Erythroblast (primary cell): ENCODE measurements around the gene RASSF3.
A peak's percentile ranks its signal among the peaks of the same experiment; 100 is the strongest.

Source experiments
- DNase-seq, 2 experiments: peaks; one replicate each; lab custom pipeline; 2025; lab: John Stamatoyannopoulos, UW
- GATA1 ChIP-seq: IDR thresholded peaks from 2 replicates; pipeline ENCODE4 v1.6.1; 2011; ENCODE audit warnings: low read depth, mild to moderate bottlenecking, control low read depth, low read length, moderate library complexity
- POLR2A ChIP-seq: IDR thresholded peaks from 2 replicates; pipeline ENCODE4 v1.6.1; 2011; ENCODE audit warnings: mild to moderate bottlenecking, low read length

RASSF3 gene

DNA sequence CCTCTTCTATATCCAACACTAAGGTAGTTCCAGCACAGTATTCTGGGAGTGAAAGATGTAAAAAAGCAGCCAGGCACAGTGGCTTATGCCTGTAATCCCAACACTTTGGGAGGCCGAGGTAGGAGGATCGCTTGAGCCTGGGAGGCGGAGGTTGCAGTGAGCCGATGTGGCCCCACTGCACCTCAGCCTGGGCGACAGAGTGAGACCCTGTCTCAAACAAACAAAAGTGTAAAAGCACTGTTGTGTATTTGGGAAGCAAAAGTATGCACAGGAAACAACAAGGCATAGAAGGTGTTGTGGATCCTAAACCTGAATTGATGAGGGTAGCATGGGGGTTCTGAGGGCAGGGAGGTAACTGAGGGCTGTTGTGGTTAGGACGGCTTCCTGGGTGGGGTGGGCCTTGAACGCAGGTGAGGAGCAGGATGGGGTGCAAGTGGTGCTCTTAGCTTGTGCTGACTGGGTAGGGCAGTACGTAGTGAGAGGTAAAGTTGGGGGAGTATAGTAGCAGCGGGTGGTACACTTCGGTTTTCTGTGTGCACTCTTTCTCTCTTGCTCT lies 64.2 kb downstream of the RASSF3 start:
- TF ChIP-seq GATA1 (no peak), POLR2A (no peak)
- DNase-seq, result no peak

DNA sequence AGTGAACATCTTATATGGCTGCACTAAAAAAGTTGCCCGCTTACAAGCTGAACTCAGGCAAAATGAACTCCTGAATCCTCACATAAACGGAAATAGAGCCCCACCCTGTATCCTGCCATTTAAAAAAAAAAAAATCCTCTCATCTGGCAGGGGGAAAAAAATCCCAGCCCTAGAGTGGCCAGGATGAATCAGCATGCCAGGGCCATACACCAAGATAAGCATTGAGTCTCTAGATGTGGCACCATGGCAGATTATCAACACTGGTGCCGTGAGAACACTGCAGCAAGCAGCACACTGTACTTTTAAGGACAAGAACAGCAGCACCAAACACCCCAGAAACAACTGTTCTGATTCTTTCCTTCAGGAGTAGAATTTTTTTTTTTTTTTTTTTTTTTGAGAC lies 65.5 kb downstream of the RASSF3 start:
- no peak for DNase-seq

DNA sequence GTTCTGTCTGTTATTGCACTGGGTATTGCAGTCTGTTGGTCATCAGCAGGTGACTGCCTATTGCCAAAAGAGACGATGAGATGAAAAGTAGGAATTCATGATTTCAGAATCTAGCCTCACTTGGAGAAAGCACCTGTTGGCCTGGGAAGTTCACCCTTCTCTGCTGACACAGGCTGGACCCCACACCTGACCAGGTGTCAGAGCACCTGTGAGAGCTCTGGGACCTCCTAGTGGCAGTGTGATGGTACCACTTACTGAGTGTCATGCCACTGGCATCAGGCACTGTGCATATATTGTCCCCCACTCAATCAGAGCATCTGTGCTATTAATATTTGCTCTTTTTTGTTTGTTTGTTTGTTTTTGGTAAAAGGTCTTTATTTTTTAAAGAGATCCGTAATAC lies 68.0 kb downstream of the RASSF3 start:
- no peak for TF ChIP-seq POLR2A
- no peak for TF ChIP-seq GATA1
- DNase-seq, result no peak

More for the DNA sequence above, 65.5 kb downstream of the RASSF3 start:
- TF ChIP-seq GATA1 (no peak), POLR2A (no peak)

DNA sequence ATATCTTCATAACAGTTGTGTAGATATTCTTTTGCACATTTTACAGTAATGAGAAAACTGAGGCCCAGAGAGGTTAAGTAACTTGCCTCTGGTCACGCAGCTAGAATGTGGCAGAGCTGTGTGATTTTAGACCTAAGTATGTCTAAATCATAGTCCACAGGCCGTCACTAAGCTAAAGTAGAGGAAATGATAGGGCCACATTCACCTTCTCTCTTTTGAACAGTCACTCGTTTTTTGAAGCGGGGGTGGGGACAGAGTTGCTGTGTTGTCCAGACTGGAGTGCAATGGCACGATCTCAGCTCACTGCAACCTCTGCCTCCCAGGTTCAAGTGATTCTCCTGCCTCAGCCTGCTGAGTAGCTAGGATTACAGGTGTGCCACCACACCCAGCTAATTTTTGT lies 68.5 kb downstream of the RASSF3 start:
- DNase-seq, result no peak
- TF ChIP-seq POLR2A (no peak), GATA1 (no peak)

DNA sequence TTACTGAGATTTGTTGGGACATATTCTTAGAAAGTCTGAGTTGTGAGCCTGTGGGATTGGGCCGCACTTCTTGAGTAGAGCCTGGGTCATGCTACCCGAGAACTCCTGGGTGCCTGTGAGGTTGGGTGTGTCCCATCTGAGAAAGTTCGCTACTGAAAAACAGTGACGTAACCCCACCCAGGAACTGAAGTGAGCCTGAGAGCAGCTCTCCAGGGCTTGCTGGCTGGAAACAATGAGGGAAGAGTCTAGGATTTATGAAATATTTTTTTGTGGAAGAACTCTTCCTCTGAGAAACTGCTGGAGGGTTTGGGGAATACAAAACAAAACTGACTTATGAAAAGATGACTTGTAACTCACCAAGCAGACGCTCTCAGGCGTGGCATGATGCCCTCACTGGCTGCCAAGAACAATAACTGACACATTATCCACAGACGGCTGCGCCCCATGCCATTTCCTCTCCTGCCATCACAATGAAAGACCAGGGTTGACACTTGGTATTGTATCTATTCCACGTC lies 69.2 kb downstream of the RASSF3 start:
- TF ChIP-seq POLR2A (no peak), GATA1 (no peak)
- DNase-seq, result peak in 1 of 2 experiments; percentile 27

DNA sequence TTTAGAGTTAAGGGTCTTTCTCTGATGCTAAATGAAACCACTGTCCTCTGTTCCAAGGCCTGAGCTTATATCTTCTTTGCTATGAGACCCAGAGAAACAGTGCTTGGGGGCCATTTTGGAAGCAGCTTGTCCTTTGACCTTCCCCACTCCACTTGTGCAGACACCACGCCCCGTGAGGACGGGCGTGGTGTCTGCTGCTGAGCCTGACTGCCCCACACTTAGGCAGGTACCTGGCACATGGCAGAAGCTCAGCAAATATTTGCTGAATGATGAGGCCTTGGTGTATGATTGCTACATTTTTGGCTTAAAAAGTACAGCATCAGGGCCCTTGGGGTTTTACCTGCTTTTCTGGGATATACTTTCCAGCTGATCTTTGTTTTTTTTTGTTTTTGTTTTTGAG lies 69.9 kb downstream of the RASSF3 start:
- TF ChIP-seq POLR2A (no peak), GATA1 (no peak)
- DNase-seq, result no peak

DNA sequence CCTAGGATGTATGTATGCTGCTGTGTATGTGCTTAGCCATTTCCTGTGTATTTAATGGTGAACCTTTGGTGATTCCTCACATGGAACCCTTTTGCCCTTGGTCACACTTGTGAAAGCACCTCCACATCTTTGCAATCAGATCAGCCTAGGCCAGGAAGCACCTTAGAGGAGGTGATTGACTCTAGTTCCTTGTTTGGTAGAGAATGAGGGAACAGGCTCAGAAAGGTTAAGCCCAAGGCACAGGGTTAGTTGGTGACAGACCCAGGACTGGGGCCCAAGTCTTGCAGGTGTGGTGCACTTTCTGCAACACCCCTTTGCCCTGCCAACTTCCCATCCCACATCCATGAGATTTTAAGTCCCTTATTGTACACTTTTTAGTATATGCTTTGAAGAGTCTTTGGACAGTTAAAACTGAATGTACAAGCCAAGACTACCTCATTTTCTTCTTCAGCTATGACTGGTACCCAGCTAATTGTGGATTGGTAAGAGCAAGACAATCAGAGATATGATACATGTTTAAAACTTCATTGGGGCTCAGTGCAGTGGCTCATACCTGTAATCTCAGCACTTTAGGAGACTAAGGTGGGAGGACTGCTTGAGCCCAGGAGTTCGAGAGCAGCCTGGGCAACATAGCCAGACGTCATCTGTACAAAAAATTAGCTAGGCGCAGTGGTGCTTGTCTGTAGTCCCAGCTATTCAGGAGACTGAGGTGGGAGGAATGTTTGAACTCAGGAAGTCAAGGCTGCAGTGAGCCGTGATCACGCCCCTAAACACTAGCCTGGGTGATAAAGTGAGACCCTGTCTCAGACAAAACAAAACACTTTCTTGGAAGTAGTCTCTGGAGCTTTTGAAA lies 71.1 kb downstream of the RASSF3 start:
- DNase-seq, result no peak
- TF ChIP-seq POLR2A (no peak), GATA1 (no peak)

DNA sequence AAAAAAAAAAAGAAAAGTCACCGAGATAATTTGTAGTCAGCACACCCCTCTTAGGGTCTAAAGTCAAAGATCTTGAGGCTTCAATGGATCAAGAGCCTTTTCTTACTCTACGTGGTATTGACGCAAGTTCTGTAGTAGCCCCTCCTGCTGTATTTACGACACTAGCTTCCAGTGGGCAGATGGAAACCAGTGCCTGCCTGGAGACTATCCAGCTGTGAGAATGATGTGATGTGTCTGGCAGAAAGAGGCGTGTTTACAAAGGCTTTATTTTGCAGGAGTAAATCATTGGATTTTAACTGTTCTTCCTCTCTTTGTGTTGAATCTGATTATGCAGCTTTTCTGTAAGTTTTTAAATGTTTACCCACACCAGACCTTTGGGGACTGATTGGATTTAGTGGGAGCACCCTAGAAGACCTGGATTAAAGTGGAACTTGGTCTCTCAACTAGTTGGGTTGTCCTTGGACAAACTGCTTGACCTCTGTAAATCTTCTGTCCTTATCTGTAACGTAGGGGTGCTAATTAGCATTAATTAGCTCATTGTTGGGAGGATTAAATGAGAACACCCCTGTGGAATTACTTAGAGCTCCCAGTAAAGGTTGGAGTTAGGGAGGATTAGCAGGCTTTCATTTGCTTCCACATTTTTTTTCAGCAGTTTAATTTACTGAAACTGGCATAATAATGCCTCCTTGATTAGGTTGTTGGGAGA lies 72.4 kb downstream of the RASSF3 start:
- no peak for DNase-seq
- TF ChIP-seq POLR2A (no peak), GATA1 (no peak)

DNA sequence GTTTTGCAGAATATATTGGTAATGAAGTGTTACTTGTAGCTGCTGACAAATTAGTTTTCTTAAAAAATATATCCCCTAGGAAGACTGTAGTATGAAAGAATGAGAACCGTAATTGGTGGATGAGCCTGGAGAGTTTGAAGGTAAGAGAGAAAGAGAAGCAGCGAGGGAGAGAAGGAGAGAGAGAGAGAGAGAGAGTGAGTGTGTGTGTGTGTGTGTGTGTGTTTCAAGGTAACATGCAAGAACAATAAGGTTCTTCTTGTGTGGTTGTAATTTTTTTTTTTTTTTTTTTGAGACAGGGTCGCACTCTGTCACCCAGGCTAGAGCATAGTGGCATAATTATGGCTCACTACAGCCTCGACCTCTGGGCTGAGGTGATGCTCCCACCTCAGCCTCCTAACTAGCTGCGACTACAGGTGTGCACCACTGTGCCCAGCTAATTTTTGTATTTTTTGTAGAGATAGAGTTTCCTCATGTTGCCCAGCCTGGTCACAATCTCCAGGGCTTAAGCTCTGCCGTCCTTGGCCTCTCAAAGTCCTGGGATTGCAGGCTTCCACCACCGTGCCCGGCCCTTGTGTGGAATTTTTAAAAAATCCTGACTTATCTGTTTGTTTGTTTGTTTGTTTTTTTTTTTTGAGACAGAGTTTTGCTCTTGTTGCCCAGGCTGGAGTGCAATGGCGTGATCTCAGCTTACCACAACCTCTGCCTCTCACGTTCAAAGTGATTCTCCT lies 73.7 kb downstream of the RASSF3 start:
- DNase-seq, result no peak

DNA sequence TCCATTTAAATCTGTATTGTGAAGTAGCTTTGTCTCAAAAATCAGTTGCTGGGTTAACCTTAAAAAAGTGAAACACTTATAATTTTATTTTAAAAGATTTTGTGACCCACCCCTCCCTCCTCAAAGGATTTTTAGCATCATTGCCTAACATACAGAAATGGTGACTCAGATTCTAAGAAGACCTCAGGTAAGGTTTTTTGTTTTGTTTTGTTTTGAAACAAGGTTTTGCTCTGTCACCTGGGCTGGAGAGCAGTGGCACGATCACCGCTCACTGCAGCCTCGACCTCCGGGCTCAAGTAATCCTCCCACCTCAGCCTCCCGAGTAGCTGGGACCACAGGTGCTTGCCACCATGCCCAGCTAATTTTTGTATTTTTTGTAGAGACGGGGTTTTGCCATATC lies 74.8 kb downstream of the RASSF3 start:
- TF ChIP-seq POLR2A, result no peak
- no peak for TF ChIP-seq GATA1
- no peak for DNase-seq

More for the DNA sequence above, 73.7 kb downstream of the RASSF3 start:
- TF ChIP-seq POLR2A (no peak), GATA1 (no peak)

DNA sequence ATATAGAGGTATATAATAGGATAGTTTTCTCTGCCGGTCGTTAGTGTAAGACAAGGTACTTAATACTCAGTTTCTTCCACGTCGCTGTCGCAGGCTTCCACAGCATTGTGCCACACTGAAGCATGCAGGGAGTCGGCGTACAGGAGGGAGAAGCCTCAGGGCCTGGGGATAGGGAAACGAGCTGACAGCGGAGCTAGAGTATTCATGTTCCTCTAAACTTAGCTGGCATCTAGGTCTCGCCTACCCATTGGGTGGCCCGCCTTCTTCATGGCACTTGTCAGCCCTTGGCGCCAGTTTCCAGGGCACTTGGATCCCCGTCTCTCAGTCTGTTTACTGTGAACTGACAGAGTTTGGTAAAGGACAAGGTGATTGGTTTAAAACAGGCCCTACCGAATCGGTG lies 75.3 kb downstream of the RASSF3 start:
- no peak for DNase-seq

DNA sequence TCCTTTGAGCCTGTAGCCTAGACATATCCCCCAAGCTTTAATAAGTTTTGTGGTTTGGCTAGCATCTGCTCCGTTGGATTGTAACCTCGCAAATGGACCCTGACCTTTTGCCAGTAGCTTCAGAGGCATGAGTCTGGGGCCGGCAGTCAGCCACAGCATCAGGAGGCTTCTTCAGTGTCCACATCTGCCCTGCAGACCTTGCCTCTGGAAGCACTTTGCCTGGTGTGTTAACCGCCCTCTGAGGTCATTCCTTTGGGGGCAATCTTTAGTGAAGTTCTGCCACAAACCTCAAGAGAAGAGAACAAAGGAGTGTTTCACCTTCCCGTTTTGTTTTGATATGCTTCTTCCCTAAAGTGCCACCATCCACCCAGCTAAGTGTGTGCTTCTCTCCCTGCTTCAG lies 77.5 kb downstream of the RASSF3 start:
- no peak for DNase-seq
- no peak for TF ChIP-seq GATA1

More for the DNA sequence above, 75.3 kb downstream of the RASSF3 start:
- no peak for TF ChIP-seq POLR2A
- TF ChIP-seq GATA1, result no peak

DNA sequence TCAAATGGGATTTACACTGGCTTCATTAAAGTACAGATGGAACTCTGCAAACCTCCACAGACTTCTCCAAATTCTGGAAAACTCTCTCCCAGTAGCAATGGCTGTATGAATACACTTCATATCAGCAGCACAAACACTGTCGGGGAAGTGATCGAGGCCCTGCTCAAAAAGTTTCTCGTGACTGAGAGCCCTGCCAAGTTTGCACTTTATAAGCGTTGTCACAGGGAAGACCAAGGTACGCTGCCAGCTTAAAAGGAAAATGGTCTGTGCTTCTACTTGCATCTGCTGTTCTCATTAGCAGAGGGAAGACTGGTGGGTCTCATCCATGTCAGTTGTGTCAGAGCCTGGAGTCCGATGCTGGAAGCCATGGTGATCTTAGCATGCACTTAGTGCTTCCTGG lies 77.9 kb downstream of the RASSF3 start:
- no peak for TF ChIP-seq GATA1
- TF ChIP-seq POLR2A, result no peak

More for the DNA sequence above, 77.9 kb downstream of the RASSF3 start:
- no peak for DNase-seq
